Activated CD4-positive, alpha-beta memory T cell treated with anti-CD3 and anti-CD28 coated beads for 36 hours (primary cell): ENCODE measurements around the gene MBD3L2. TPM values are rescaled to one million over a fixed set of nuclear protein-coding genes. Genes with fewer than 3 reads are reported as not detected.
"Not testable (repeated sequence)": the region's sequence is repeated elsewhere in the genome, so short reads cannot be mapped to it uniquely, and the experiment has no call there.

Experiments
- CTCF ChIA-PET: fragments of 350-600 bp; sonication (Branson Sonifier 250); formaldehyde crosslinking; loops from one replicate; lab custom pipeline; 2021; ENCODE audit warnings: antibody characterized with exemption, inconsistent platforms; lab: Charles Lee
- POLR2A ChIA-PET: fragments of 350-600 bp; sonication (Branson Sonifier 250); formaldehyde crosslinking; loops from one replicate; lab custom pipeline; 2021; ENCODE audit warnings: antibody characterized with exemption; lab: Charles Lee
- DNase-seq: peaks from one replicate; pipeline ENCODE4 v3.0.0-alpha.2; 2020
- H3K27ac Mint-ChIP-seq: one replicate; pipeline ENCODE4 v1.8.0; 2021; ENCODE audit warnings: mixed read lengths
- H3K27me3 Mint-ChIP-seq: one replicate; pipeline ENCODE4 v1.8.0; 2021; ENCODE audit warnings: mixed read lengths
- H3K36me3 Mint-ChIP-seq: one replicate; pipeline ENCODE4 v1.8.0; 2021; ENCODE audit warnings: mixed read lengths
- H3K4me1 Mint-ChIP-seq: one replicate; pipeline ENCODE4 v1.8.0; 2021; ENCODE audit warnings: low read depth, mixed read lengths
- H3K4me3 Mint-ChIP-seq: one replicate; pipeline ENCODE4 v1.8.0; 2021; ENCODE audit warnings: mild to moderate bottlenecking, mixed read lengths
- H3K9me3 Mint-ChIP-seq: one replicate; pipeline ENCODE4 v1.8.0; 2021; ENCODE audit warnings: mixed read lengths
- intact Hi-C: fragments of 100-400 bp; cut with micrococcal nuclease; formaldehyde crosslinking; loops from one replicate; pipeline ENCODE4 v1.15.1; 2023
- total RNA-seq, 2 experiments: library from RNA; stranded (reverse); gene quantifications; one replicate each; pipeline ENCODE4 v1.2.3, GENCODE V29; 2021

Gene MBD3L2
- total RNA-seq, 2 experiments from 2014 or later = not detected

GRCh38 chr19:7063764-7064418 is 14.8 kb downstream of the MBD3L2 start:
- DNase-seq = no peak
- CTCF ChIA-PET = no interaction called here
- POLR2A ChIA-PET = no interaction called here
- H3K27me3 Mint-ChIP-seq = no peaks in the 10 kb centered on the region
- no peak overlapping the region for H3K4me3 Mint-ChIP-seq
- peaks cover 1% of the 10 kb centered on the region for H3K4me1 Mint-ChIP-seq
- H3K27ac Mint-ChIP-seq = no peak overlapping the region
- no peaks in the 10 kb centered on the region for H3K36me3 Mint-ChIP-seq
- H3K9me3 Mint-ChIP-seq = no peaks in the 10 kb centered on the region
- intact Hi-C loops = loop anchor here (10.0 kb wide), 1 partner anchor 1269 kb away; the partner anchor contains the start of gene DUS3L

- POLR2A ChIA-PET, H3K9me3 Mint-ChIP-seq, H3K4me1 Mint-ChIP-seq, H3K27ac Mint-ChIP-seq, H3K27me3 Mint-ChIP-seq, DNase-seq, H3K4me3 Mint-ChIP-seq, CTCF ChIA-PET: not testable (repeated sequence)
- peaks cover 11% of the 10 kb centered on the region for H3K36me3 Mint-ChIP-seq
- intact Hi-C loops = loop anchor here (10.0 kb wide), 1 partner anchor 1272 kb away; the partner anchor contains the start of gene DUS3L
Measured at GRCh38 chr19:7067122-7067521, 18.0 kb downstream of the MBD3L2 start.

GRCh38 chr19:7067716-7068115 is 18.6 kb downstream of the MBD3L2 start:
- no peak for DNase-seq
- Mint-ChIP-seq H3K36me3 (peaks cover 17% of the 10 kb centered on the region), H3K27me3 (no peaks in the 10 kb centered on the region), H3K4me3 (no peak overlapping the region), H3K9me3 (no peaks in the 10 kb centered on the region), H3K4me1 (peaks cover 11% of the 10 kb centered on the region), H3K27ac (no peak overlapping the region)
- ChIA-PET CTCF (no interaction called here), POLR2A (no interaction called here)
- intact Hi-C loops = loop anchor here (10.0 kb wide), 1 partner anchor 1273 kb away; the partner anchor contains the start of gene DUS3L

DNA sequence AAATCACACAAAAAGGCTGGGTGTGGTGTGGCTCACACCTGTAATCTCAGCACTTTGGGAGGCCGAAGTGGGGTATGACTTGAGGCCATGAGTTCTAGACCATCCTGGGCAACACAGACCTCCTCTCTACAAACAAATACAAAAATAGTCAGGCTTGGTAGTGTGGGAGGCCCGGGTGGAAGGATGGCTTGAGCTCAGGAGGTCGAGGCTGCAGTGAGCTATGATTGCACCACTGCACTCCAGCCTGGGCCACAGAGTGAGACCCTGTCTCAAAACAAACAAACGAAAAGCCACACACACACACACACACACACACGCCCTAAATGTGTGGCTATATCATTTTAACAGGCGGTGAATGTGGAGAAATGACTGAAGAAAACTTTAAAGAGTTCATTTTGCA is 19.5 kb downstream of the MBD3L2 start:
- CTCF ChIA-PET = interaction anchor here (1.1 to 2.9 kb wide), 3 partner anchors 31 to 286 kb away, joined by 3 to 14 read pairs (median 7); no protein-coding TSS in a partner anchor
- Mint-ChIP-seq H3K27me3 (no peaks in the 10 kb centered on the region), H3K27ac (peak overlapping the region; percentile 83), H3K36me3 (peaks cover 22% of the 10 kb centered on the region), H3K4me3 (peak overlapping the region; percentile 87), H3K9me3 (no peaks in the 10 kb centered on the region), H3K4me1 (peaks cover 11% of the 10 kb centered on the region)
- intact Hi-C loops = loop anchor here (10.0 kb wide), 1 partner anchor 1274 kb away; the partner anchor contains the start of gene DUS3L
- no peak for DNase-seq
- POLR2A ChIA-PET = interaction anchor here (0.9 to 1.7 kb wide), 4 partner anchors 24 to 318 kb away, joined by 3 to 9 read pairs (median 6); no protein-coding TSS in a partner anchor

DNA sequence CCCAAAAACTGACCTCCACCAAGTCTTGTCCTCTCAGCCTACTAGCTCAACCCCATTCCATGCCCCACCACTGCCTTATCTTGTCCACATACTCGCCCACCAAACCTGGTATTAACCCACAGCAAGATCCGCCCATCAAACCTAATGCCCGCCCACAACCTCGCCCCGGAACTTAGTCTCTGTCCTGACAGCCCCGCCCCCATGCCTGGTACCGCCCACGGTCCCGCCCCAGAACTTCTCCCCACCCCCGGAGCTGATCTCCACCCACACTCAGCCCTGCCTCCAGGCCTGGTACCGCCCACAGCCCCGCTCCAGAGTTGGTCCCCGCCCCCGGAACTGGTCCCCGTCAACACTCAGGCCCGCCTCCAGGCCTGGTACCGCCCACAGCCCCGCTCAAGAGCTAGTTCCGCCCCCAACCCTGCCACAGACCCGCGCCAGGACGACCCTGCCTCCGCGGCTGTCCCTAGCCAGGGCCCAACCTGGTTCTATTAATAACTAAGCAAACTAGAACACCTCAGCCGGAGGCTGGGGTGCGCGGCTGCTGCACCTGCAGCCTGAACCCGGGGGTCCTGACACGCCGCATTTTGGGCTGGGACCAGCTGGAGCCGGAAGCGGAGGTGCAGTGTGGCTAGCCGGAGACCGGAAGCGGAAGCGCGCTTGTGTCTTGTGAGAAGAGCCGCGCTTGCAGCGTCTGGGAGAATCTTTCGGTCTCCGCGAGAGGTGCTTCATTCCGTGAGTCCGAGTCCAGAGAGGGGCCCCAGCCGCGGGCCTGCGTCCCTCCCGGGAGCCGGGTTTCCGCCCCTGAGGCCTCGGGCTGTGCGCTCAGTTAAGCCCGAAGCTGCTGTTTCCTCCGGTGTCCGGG is 20.2 kb downstream of the MBD3L2 start, which contains the start of gene ZNF557:
Gene ZNF557, plus strand, starts transcription at position 662 of the 862 bp plus-strand sequence. CDS start 5,372 bp downstream, outside the sequence.
- peaks cover 27% of the 10 kb centered on the region for H3K36me3 Mint-ChIP-seq
- peak within 1 kb of the TSS; percentile 87 for H3K4me3 Mint-ChIP-seq
- CTCF ChIA-PET = interaction anchor here (1.0 to 2.9 kb wide), 6 partner anchors 30 to 499 kb away, joined by 3 to 14 read pairs (median 4); no protein-coding TSS in a partner anchor
- peaks cover 1% of the 10 kb centered on the region for H3K9me3 Mint-ChIP-seq
- H3K27me3 Mint-ChIP-seq = no peaks in the 10 kb centered on the region
- POLR2A ChIA-PET = interaction anchor here (0.9 to 1.7 kb wide), 4 partner anchors 23 to 318 kb away, joined by 3 to 9 read pairs (median 6); no protein-coding TSS in a partner anchor
- intact Hi-C loops = loop anchor here (10.0 kb wide), 1 partner anchor 1274 kb away; the partner anchor contains the start of gene DUS3L
- DNase-seq = peak; percentile 99
- peaks cover 11% of the 10 kb centered on the region for H3K4me1 Mint-ChIP-seq
- peak within 1 kb of the TSS; percentile 83 for H3K27ac Mint-ChIP-seq

- Mint-ChIP-seq H3K4me1 (peaks cover 11% of the 10 kb centered on the region), H3K4me3 (peak overlapping the region; percentile 87), H3K27ac (peak overlapping the region; percentile 83), H3K9me3 (peaks cover 3% of the 10 kb centered on the region), H3K36me3 (peaks cover 32% of the 10 kb centered on the region), H3K27me3 (no peaks in the 10 kb centered on the region)
- ChIA-PET CTCF (interaction anchor here (1.0 to 2.9 kb wide), 6 partner anchors 30 to 499 kb away, joined by 3 to 14 read pairs (median 4); no protein-coding TSS in a partner anchor), POLR2A (interaction anchor here (1.2 to 1.7 kb wide), 3 partner anchors 30 to 317 kb away, joined by 5 to 9 read pairs (median 6); no protein-coding TSS in a partner anchor)
- intact Hi-C loops = loop anchor here (10.0 kb wide), 1 partner anchor 1275 kb away; the partner anchor contains the start of gene DUS3L
- DNase-seq = no peak
Measured at GRCh38 chr19:7069904-7070226, 20.7 kb downstream of the MBD3L2 start.

DNA sequence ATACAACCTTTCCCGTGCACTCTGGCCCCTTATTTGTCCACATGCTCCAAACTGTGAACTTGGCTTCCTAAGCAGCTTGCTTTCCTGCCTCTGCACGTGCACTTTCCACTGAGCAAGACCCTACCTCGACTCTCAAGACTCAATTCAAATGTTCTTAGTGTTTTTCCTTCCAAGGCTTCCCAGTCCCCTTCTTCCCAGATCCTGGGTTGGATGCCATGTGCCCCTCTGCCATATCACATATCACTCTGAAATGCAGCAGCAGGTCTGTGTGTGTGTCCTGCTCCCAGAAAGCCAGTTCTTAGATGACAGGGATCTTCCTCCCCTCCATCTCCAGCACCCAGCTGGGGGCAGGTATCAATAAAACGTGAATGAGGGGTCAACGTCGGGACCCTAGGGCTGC is 23.4 kb downstream of the MBD3L2 start:
- Mint-ChIP-seq H3K36me3 (peaks cover 58% of the 10 kb centered on the region), H3K9me3 (peaks cover 16% of the 10 kb centered on the region), H3K27me3 (no peaks in the 10 kb centered on the region), H3K4me3 (peak overlapping the region; percentile 9), H3K27ac (no peak overlapping the region), H3K4me1 (peaks cover 11% of the 10 kb centered on the region)
- DNase-seq = no peak
- POLR2A ChIA-PET = no interaction called here
- intact Hi-C loops = no loop called here
- CTCF ChIA-PET = no interaction called here

DNA sequence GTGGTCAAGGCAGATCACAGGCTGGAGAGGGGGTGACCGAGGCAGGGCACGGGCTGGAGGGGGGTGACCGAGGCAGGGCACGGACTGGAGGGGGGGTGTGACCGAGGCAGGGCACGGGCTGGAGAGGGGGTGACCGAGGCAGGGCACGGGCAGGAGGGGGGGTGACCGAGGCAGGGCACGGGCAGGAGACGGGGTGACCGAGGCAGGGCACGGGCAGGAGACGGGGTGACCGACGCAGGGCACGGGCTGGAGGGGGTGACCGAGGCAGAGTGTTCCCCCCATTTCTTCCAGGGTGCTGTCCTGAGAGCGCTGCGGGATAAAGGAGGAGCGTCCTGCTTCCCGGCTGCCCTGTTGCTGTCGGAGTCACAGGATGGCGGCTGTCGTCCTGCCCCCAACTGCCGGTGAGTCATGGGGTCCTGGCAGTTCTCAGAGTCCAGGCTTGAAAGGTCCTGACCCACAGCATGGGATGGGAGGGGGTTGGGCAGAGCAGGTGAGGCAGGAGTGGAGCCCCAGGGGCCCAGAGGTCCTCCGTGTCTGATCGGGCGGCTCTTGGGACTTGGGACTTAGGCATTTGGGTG is 25.7 kb downstream of the MBD3L2 start:
- ChIA-PET POLR2A (no interaction called here), CTCF (no interaction called here)
- intact Hi-C loops = no loop called here
- Mint-ChIP-seq H3K4me1 (peaks cover 8% of the 10 kb centered on the region), H3K4me3 (no peak overlapping the region), H3K9me3 (peaks cover 37% of the 10 kb centered on the region), H3K27me3 (no peaks in the 10 kb centered on the region), H3K27ac (no peak overlapping the region), H3K36me3 (peaks cover 80% of the 10 kb centered on the region)
- DNase-seq = no peak

DNA sequence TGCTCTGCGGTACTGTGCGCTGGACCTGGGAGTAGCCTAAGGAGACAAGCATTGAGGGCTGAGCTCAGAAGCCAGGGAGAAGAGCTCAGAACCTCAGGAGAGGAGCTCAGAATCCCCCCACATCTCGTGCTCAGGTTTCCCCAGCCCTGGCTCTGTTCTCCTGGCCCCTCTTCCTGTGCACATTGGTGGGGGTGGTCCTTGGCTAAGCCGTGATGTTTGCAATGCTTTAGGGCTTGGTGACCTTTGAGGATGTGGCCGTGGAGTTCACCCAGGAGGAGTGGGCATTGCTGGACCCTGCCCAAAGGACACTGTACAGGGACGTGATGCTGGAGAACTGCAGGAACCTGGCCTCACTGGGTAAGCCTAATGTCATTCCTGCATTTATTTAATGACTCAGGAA is 27.0 kb downstream of the MBD3L2 start:
- POLR2A ChIA-PET = no interaction called here
- peaks cover 87% of the 10 kb centered on the region for H3K36me3 Mint-ChIP-seq
- no peak for DNase-seq
- H3K9me3 Mint-ChIP-seq = peaks cover 48% of the 10 kb centered on the region
- H3K4me1 Mint-ChIP-seq = peaks cover 8% of the 10 kb centered on the region
- no peak overlapping the region for H3K4me3 Mint-ChIP-seq
- H3K27me3 Mint-ChIP-seq = no peaks in the 10 kb centered on the region
- H3K27ac Mint-ChIP-seq = no peak overlapping the region
- CTCF ChIA-PET = no interaction called here
- intact Hi-C loops = no loop called here

DNA sequence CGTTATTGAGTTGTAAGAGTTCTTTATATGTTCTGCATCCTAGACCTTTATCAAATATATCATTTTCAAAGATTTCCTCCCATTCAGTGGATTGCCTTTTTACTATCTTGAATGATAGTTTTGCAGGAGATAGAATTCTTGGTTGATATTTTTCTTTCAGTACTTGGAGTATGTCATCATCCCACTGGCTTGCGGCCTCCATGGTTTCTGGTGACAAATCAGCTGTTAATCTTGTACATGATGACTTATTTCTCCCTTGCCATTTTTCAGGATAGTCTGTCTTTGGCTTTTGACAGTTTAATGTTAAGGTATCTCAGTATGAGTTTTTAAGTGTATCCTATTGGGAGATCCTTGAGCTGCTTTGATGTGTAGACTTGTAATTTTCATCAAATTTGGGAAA is 28.9 kb downstream of the MBD3L2 start:
- H3K27ac Mint-ChIP-seq = no peak overlapping the region
- POLR2A ChIA-PET = interaction anchor here (0.6 kb wide), 1 partner anchor 1686 kb away, joined by 3 read pairs; no protein-coding TSS in a partner anchor
- peaks cover 67% of the 10 kb centered on the region for H3K9me3 Mint-ChIP-seq
- CTCF ChIA-PET = interaction anchor here (0.5 to 0.6 kb wide), 2 partner anchors 24 to 152 kb away, joined by 3 to 4 read pairs; no protein-coding TSS in a partner anchor
- H3K27me3 Mint-ChIP-seq = no peaks in the 10 kb centered on the region
- no peak overlapping the region for H3K4me3 Mint-ChIP-seq
- peaks cover 94% of the 10 kb centered on the region for H3K36me3 Mint-ChIP-seq
- DNase-seq = no peak
- H3K4me1 Mint-ChIP-seq = no peaks in the 10 kb centered on the region
- intact Hi-C loops = no loop called here
